Liver (tissue), 10 donors: ENCODE results near the gene PUSL1. TPM values are rescaled to one million over a fixed set of nuclear protein-coding genes. Genes with fewer than 3 reads are reported as not detected.

Experiments used
- DNase-seq: peaks from one replicate; pipeline ENCODE4 v3.0.0-alpha.2; 2017; ENCODE audit warnings: low spot score
- H3K27ac ChIP-seq, 2 donors: one replicate each; pipeline ENCODE4 v1.7.0; 2013; ENCODE audit warnings: inconsistent platforms in 2 of 2, low read length in 2 of 2, control low read depth in 1 of 2, low read depth in 1 of 2, mild to moderate bottlenecking in 1 of 2
- H3K27me3 ChIP-seq, 4 donors: one replicate each; pipeline versions ENCODE4 v1.6.1 to v1.7.0; 2013; ENCODE audit warnings: low read length in 3 of 4, inconsistent platforms in 1 of 4, mild to moderate bottlenecking in 1 of 4, moderate library complexity in 1 of 4; ENCODE audit not compliant: control insufficient read depth in 4 of 4, insufficient read depth in 4 of 4
- H3K36me3 ChIP-seq, 4 donors: one replicate each; pipeline versions ENCODE4 v1.6.1 to v1.7.0; 2013; ENCODE audit warnings: low read length in 3 of 4, mild to moderate bottlenecking in 3 of 4, low read depth in 1 of 4, moderate library complexity in 1 of 4; ENCODE audit not compliant: control insufficient read depth in 4 of 4, insufficient read depth in 3 of 4
- H3K4me1 ChIP-seq, 4 donors: one replicate each; pipeline versions ENCODE4 v1.6.1 to v1.7.0; 2013; ENCODE audit warnings: low read length in 3 of 4, mild to moderate bottlenecking in 3 of 4, moderate library complexity in 1 of 4; ENCODE audit not compliant: control insufficient read depth in 4 of 4, insufficient read depth in 4 of 4
- H3K4me3 ChIP-seq, 3 donors: one replicate each; pipeline versions ENCODE4 v1.6.1 to v1.7.0; 2013; ENCODE audit warnings: low read length in 3 of 3, control low read depth in 1 of 3, low read depth in 1 of 3, mild to moderate bottlenecking in 1 of 3
- H3K9ac ChIP-seq, 2 donors: one replicate each; pipeline ENCODE4 v1.7.0; 2013; ENCODE audit warnings: low read length in 2 of 2, mild to moderate bottlenecking in 2 of 2, moderate library complexity in 2 of 2, control low read depth in 1 of 2, low read depth in 1 of 2
- H3K9me3 ChIP-seq, 4 donors: one replicate each; pipeline versions ENCODE4 v1.6.1 to v1.7.0; 2013; ENCODE audit warnings: low read length in 3 of 4; ENCODE audit not compliant: control insufficient read depth in 4 of 4
- GABPA ChIP-seq, 2 donors: IDR thresholded peaks in 1 of 2; conservative IDR thresholded peaks in 1 of 2; 2 replicates each; pipeline ENCODE4 v1.6.1; 2016; ENCODE audit warnings: antibody characterized with exemption in 2 of 2, mild to moderate bottlenecking in 1 of 2, moderate library complexity in 1 of 2
- HNF4G ChIP-seq: IDR thresholded peaks from 2 replicates; pipeline ENCODE4 v1.6.1; 2016; ENCODE audit warnings: antibody characterized with exemption
- NR2F2 ChIP-seq: IDR thresholded peaks from 2 replicates; pipeline ENCODE4 v1.6.1; 2016; ENCODE audit warnings: antibody characterized with exemption
- TAF1 ChIP-seq: conservative IDR thresholded peaks from 2 replicates; pipeline ENCODE4 v1.6.1; 2016; ENCODE audit warnings: antibody characterized with exemption, mild to moderate bottlenecking
- YY1 ChIP-seq: IDR thresholded peaks from 2 replicates; pipeline ENCODE4 v1.6.1; 2016; ENCODE audit warnings: antibody characterized with exemption, mild to moderate bottlenecking
- WGBS: extraction: QIAGEN DNeasy Blood & Tissue Kit; methylation state at CpG from one replicate; pipeline ENCODE4 v1.1.7; 2013; 5-methylcytosine and 5-hydroxymethylcytosine counted together
- polyA plus RNA-seq, 2 donors: library from polyadenylated mRNA; stranded (reverse) in 1 of 2; unstranded in 1 of 2; fragments of 200-250 nt in 1 of 2; fragments of >200 nt in 1 of 2; fragmentation: Nextera tagmentation in 1 of 2; extraction: Ambion mirVana in 1 of 2; gene quantifications; one replicate each; pipeline versions ENCODE4 v1.2.1 to v1.2.3, GENCODE V29; 2013 to 2015
- small RNA-seq: library from RNA; depleted of rRNA; stranded (forward); fragments of <200 nt; gene quantifications from one replicate; pipeline ENCODE3, GENCODE V24; 2014
- total RNA-seq, 2 donors: library from RNA; depleted of rRNA; stranded (reverse); fragments of >200 nt; gene quantifications; one replicate each; pipeline ENCODE4 v1.2.3, GENCODE V29; 2014
- donor health status: healthy.
- donor health status: healthy.
- donor health status: healthy.
- donor health status: healthy.
- donor health status: healthy.

PUSL1 gene
- total and polyA plus RNA-seq, 4 donors = 9.3 to 14.9 (median 10.3) TPM

DNA sequence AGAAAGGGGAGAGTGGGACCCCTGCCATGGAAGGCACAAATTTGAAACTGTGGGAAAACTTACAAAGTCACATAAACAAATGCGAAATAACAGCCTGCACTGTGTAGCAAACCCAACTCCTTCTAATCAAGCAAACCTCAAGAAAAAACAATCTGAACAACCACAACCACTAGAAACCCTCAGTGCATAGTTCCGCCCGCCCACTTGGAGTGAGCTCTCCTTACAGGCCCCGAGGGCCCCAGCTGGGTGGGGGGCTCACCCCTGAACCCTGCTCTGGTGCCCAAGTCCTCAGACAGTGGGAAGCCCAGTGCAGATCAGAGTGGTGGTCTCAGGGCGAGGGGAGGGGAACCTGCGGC, 50.9 kb downstream of the PUSL1 start (continued):
- no peak for TF ChIP-seq NR2F2

DNA sequence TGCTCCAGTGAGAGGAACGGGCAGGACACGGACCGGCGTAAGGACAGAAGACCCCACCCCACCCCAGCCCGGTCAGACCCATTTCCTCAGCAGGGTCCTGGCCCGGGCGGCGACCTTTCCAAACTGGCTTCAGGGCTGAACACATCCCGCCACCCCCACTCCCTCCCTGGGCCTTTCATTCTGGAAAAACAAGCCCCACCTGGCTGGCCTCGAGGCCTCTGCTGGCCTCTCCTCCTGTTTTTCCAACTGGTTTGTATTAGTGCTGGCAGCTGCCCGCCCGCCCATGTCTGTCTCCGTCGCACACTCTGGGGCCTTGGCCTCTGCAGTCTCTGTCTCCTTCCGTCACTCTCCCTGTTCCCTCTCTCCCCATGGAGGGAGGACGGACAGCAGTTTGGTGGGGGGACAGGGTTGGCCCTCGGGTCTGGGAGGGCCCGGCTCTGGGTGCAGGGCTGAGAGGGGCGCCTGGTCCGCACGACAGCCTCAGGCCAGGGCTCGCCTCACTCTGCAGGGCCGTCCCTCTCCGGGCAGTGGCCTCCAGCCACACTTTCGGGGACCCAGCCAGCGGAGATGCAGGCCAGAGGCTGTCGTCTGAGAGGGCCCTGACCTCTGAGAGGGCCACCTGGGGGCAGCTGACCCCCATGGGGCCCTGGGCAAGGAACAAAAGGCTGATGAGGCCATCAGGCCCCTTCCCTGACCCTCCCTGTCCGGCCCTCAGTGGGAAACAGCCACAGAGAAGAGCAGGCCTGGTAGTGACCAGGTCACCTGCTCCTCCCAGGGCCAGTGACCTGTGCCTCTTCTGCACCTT, 51.5 kb downstream of the PUSL1 start:
- peak overlapping the region in 1 of 2 donors; percentile 25 for H3K27ac ChIP-seq
- TF ChIP-seq HNF4G = no peak
- TF ChIP-seq TAF1 = no peak
- no peak for TF ChIP-seq YY1
- no peaks in the 10 kb centered on the region for H3K36me3 ChIP-seq
- no peaks in the 10 kb centered on the region for H3K9me3 ChIP-seq
- no peak for DNase-seq
- H3K9ac ChIP-seq = no peak overlapping the region
- WGBS = 67% methylated on average over 28 of the region's 28 CpGs
- no peak overlapping the region for H3K4me3 ChIP-seq
- H3K4me1 ChIP-seq = peaks cover 0 to 3% (median 0%) of the 10 kb centered on the region in 4 donors
- no peaks in the 10 kb centered on the region for H3K27me3 ChIP-seq

DNA sequence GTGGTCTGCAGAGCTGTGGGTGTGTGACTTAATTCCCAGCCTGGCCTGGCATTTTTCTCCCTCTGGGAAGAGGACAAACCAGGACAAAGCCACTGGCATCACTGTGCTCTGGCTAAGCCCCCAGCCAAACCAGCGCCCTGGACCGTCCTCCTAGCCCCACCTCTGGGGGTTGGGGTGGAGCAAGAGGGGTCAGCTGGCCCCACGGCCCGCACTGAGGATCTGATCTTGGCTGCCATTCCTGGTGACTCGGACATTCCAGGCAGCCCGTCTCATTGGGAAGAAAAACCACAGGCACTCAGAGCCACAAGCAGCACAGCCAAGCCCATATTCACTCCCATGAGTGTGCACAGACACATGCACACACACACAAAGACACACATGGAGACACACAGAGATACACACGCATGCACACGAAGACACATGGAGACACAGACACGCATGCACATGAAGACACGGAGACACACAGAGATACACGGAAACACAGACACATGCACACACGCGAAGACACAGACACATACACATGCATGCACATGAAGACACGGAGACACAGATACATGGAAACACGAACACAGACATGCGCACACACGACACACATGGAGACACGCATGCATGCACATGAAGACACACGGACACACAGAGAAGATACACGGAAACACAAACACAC, 52.2 kb downstream of the PUSL1 start:
- H3K27ac ChIP-seq = no peak overlapping the region
- no peaks in the 10 kb centered on the region for H3K27me3 ChIP-seq
- TF ChIP-seq GABPA (IDR thresholded peaks at IDR 0.05 in 1 of 2, conservative IDR thresholded peaks at IDR 0.05 in 1 of 2) = no peak
- TF ChIP-seq NR2F2 = peak; percentile 15
- 73% methylated on average over 20 of the region's 20 CpGs for WGBS
- H3K4me3 ChIP-seq = no peak overlapping the region
- no peak overlapping the region for H3K9ac ChIP-seq
- H3K9me3 ChIP-seq = no peaks in the 10 kb centered on the region
- no peak for DNase-seq
- H3K36me3 ChIP-seq = no peaks in the 10 kb centered on the region
- H3K4me1 ChIP-seq = no peaks in the 10 kb centered on the region

Small RNA genes within 50 kb of the gene (small RNA-seq; reads per million reads assigned to genes)
- not detected for gene MIR6726

Other genes starting within 250 kb of the PUSL1 start
- gene RNF223, start 234.3 kb upstream of the PUSL1 start, total RNA-seq = under 1 TPM in 1 of 2 donors, not detected in 1; 0.14 TPM
- gene RNF223, start 234.3 kb upstream of the PUSL1 start, polyA plus RNA-seq = not detected
- 1 to 10 TPM; 3.9 to 7.0 TPM for gene C1orf159, start 192.5 kb upstream of the PUSL1 start, total RNA-seq
- 1 to 10 TPM; 4.5 to 4.8 TPM for gene C1orf159, start 192.5 kb upstream of the PUSL1 start, polyA plus RNA-seq
- not detected for gene TTLL10, start 134.7 kb upstream of the PUSL1 start, total RNA-seq
- not detected for gene TTLL10, start 134.7 kb upstream of the PUSL1 start, polyA plus RNA-seq
- under 1 TPM in 1 of 2 donors, not detected in 1; 0.19 TPM for gene TNFRSF18, start 102.0 kb upstream of the PUSL1 start, total RNA-seq
- gene TNFRSF18, start 102.0 kb upstream of the PUSL1 start, polyA plus RNA-seq = under 1 TPM; 0.17 to 0.24 TPM
- under 1 TPM in 1 of 2 donors, not detected in 1; 0.08 TPM for gene TNFRSF4, start 94.4 kb upstream of the PUSL1 start, total RNA-seq
- under 1 TPM; 0.15 to 0.35 TPM for gene TNFRSF4, start 94.4 kb upstream of the PUSL1 start, polyA plus RNA-seq
- 10 to 100 TPM; 48.7 to 92.5 TPM for gene SDF4, start 76.6 kb upstream of the PUSL1 start, total RNA-seq
- 100 to 1,000 TPM in 1 of 2 donors, 10 to 100 TPM in 1; 59.3 to 180 TPM for gene SDF4, start 76.6 kb upstream of the PUSL1 start, polyA plus RNA-seq
- 1 to 10 TPM; 8.9 to 9.0 TPM for gene B3GALT6, start 76.4 kb upstream of the PUSL1 start, total RNA-seq
- gene B3GALT6, start 76.4 kb upstream of the PUSL1 start, polyA plus RNA-seq = 1 to 10 TPM; 1.2 to 7.7 TPM
- gene C1QTNF12, start 61.9 kb upstream of the PUSL1 start, total RNA-seq = not detected
- gene C1QTNF12, start 61.9 kb upstream of the PUSL1 start, polyA plus RNA-seq = under 1 TPM; 0.39 to 0.40 TPM
- 10 to 100 TPM; 25.2 to 30.4 TPM for gene UBE2J2, start 34.7 kb upstream of the PUSL1 start, total RNA-seq
- gene UBE2J2, start 34.7 kb upstream of the PUSL1 start, polyA plus RNA-seq = 10 to 100 TPM; 21.0 to 26.3 TPM
- 1 to 10 TPM in 1 of 2 donors, under 1 TPM in 1; 0.79 to 1.5 TPM for gene SCNN1D, start 28.2 kb upstream of the PUSL1 start, total RNA-seq
- 1 to 10 TPM in 1 of 2 donors, under 1 TPM in 1; 0.51 to 1.1 TPM for gene SCNN1D, start 28.2 kb upstream of the PUSL1 start, polyA plus RNA-seq
- 10 to 100 TPM; 17.9 to 24.8 TPM for gene ACAP3, start 667 bp upstream of the PUSL1 start, total RNA-seq
- gene ACAP3, start 667 bp upstream of the PUSL1 start, polyA plus RNA-seq = 10 to 100 TPM in 1 of 2 donors, 1 to 10 TPM in 1; 2.7 to 12.0 TPM
- 10 to 100 TPM; 30.7 to 40.5 TPM for gene INTS11, start 16.1 kb downstream of the PUSL1 start, total RNA-seq
- gene INTS11, start 16.1 kb downstream of the PUSL1 start, polyA plus RNA-seq = 10 to 100 TPM; 26.3 to 38.3 TPM
- gene CPTP, start 16.2 kb downstream of the PUSL1 start, total RNA-seq = 10 to 100 TPM in 1 of 2 donors, 1 to 10 TPM in 1; 7.9 to 14.6 TPM
- gene CPTP, start 16.2 kb downstream of the PUSL1 start, polyA plus RNA-seq = 10 to 100 TPM; 30.4 to 45.1 TPM
- gene TAS1R3, start 22.7 kb downstream of the PUSL1 start, total RNA-seq = under 1 TPM; 0.19 to 0.33 TPM
- gene TAS1R3, start 22.7 kb downstream of the PUSL1 start, polyA plus RNA-seq = under 1 TPM in 1 of 2 donors, not detected in 1; 0.36 TPM
- 10 to 100 TPM; 20.4 to 41.2 TPM for gene DVL1, start 40.8 kb downstream of the PUSL1 start, total RNA-seq
- gene DVL1, start 40.8 kb downstream of the PUSL1 start, polyA plus RNA-seq = 10 to 100 TPM in 1 of 2 donors, 1 to 10 TPM in 1; 5.7 to 29.2 TPM
- gene MXRA8, start 50.0 kb downstream of the PUSL1 start, total RNA-seq = 1 to 10 TPM; 3.2 to 5.3 TPM
- gene MXRA8, start 50.0 kb downstream of the PUSL1 start, polyA plus RNA-seq = 1 to 10 TPM; 1.8 to 5.9 TPM
- 10 to 100 TPM; 38.4 to 52.6 TPM for gene AURKAIP1, start 66.6 kb downstream of the PUSL1 start, total RNA-seq
- 100 to 1,000 TPM; 143 to 175 TPM for gene AURKAIP1, start 66.6 kb downstream of the PUSL1 start, polyA plus RNA-seq
- 100 to 1,000 TPM in 1 of 2 donors, 10 to 100 TPM in 1; 47.3 to 170 TPM for gene CCNL2, start 90.7 kb downstream of the PUSL1 start, total RNA-seq
- 100 to 1,000 TPM in 1 of 2 donors, 10 to 100 TPM in 1; 46.4 to 160 TPM for gene CCNL2, start 90.7 kb downstream of the PUSL1 start, polyA plus RNA-seq
- 10 to 100 TPM; 47.8 to 47.9 TPM for gene MRPL20, start 98.7 kb downstream of the PUSL1 start, total RNA-seq
- 100 to 1,000 TPM; 100 to 170 TPM for gene MRPL20, start 98.7 kb downstream of the PUSL1 start, polyA plus RNA-seq
- gene ANKRD65, start 112.7 kb downstream of the PUSL1 start, total RNA-seq = under 1 TPM; 0.14 to 0.17 TPM
- gene ANKRD65, start 112.7 kb downstream of the PUSL1 start, polyA plus RNA-seq = under 1 TPM; 0.30 to 0.31 TPM
- 10 to 100 TPM; 22.8 to 41.6 TPM for gene VWA1, start 127.1 kb downstream of the PUSL1 start, total RNA-seq
- gene VWA1, start 127.1 kb downstream of the PUSL1 start, polyA plus RNA-seq = 10 to 100 TPM; 18.3 to 81.3 TPM
- gene ATAD3C, start 141.1 kb downstream of the PUSL1 start, total RNA-seq = 1 to 10 TPM in 1 of 2 donors, under 1 TPM in 1; 0.19 to 1.3 TPM
- 1 to 10 TPM in 1 of 2 donors, under 1 TPM in 1; 0.51 to 4.8 TPM for gene ATAD3C, start 141.1 kb downstream of the PUSL1 start, polyA plus RNA-seq
- gene ATAD3B, start 163.2 kb downstream of the PUSL1 start, total RNA-seq = 10 to 100 TPM in 1 of 2 donors, 1 to 10 TPM in 1; 9.3 to 14.3 TPM
- 10 to 100 TPM in 1 of 2 donors, 1 to 10 TPM in 1; 6.4 to 11.3 TPM for gene ATAD3B, start 163.2 kb downstream of the PUSL1 start, polyA plus RNA-seq
- gene ATAD3A, start 203.6 kb downstream of the PUSL1 start, total RNA-seq = 10 to 100 TPM; 14.0 to 17.7 TPM
- 10 to 100 TPM in 1 of 2 donors, 1 to 10 TPM in 1; 7.2 to 20.0 TPM for gene ATAD3A, start 203.6 kb downstream of the PUSL1 start, polyA plus RNA-seq
- under 1 TPM; 0.14 to 0.33 TPM for gene TMEM240, start 232.0 kb downstream of the PUSL1 start, total RNA-seq
- gene TMEM240, start 232.0 kb downstream of the PUSL1 start, polyA plus RNA-seq = under 1 TPM in 1 of 2 donors, not detected in 1; 0.33 TPM